HEK293T (cell line): ENCODE measurements around the gene MLLT3.

Source experiments
- ARNT ChIP-seq: fragments of 450-650 bp; IDR thresholded peaks from 2 replicates; pipeline ENCODE4 v1.6.1; 2017; ENCODE audit warnings: mild to moderate bottlenecking
- FOXA1 ChIP-seq: fragments of 450-650 bp; IDR thresholded peaks from 2 replicates; pipeline ENCODE4 v1.6.1; 2016; ENCODE audit warnings: mild to moderate bottlenecking
- HDGF ChIP-seq: fragments of 450-650 bp; IDR thresholded peaks from 2 replicates; pipeline ENCODE4 v1.6.1; 2017; ENCODE audit warnings: antibody characterized with exemption, borderline replicate concordance
- LEF1 ChIP-seq: fragments of 450-650 bp; IDR thresholded peaks from 2 replicates; pipeline ENCODE4 v1.6.1; 2017; ENCODE audit warnings: mild to moderate bottlenecking, borderline replicate concordance
- NFRKB ChIP-seq: fragments of 450-650 bp; IDR thresholded peaks from 2 replicates; pipeline ENCODE4 v1.6.1; 2016; ENCODE audit warnings: mild to moderate bottlenecking, moderate library complexity
- SP1 ChIP-seq: fragments of 450-650 bp; IDR thresholded peaks from 2 replicates; pipeline ENCODE4 v1.6.1; 2017
- TARDBP ChIP-seq: fragments of 450-650 bp; IDR thresholded peaks from 2 replicates; pipeline ENCODE4 v1.6.1; 2016

GRCh38 chr9:20312732-20313131 lies 309.6 kb downstream of the MLLT3 start:
- no peak for TF ChIP-seq SP1
- no peak for TF ChIP-seq LEF1
- TF ChIP-seq NFRKB = no peak
- TF ChIP-seq HDGF = no peak
- TF ChIP-seq TARDBP = no peak
- TF ChIP-seq ARNT = no peak
- no peak for TF ChIP-seq FOXA1
